ENCODE results near the gene TMEM187.

The TMEM187 gene

DNA sequence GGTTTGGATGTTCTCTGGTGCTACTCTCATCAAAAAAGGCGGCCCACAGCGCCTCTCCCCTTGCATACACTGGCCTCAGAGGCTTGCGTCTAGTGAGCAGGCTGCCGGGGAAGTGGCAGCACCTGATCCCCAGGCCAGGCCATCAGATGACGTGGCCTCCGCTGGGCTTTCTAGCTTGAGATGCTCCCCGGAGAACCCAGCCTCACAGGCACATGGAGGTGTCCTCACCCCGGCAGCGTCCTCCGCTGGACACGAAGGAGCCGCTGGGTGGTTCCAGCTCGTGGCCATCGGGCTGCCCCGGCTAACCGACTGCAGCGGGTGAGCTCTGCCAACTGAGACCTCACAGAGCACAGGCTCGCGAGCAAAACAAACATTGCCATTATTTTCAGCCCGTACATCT, 34.4 kb downstream of the TMEM187 start:
- no peak for DNase-seq

DNA sequence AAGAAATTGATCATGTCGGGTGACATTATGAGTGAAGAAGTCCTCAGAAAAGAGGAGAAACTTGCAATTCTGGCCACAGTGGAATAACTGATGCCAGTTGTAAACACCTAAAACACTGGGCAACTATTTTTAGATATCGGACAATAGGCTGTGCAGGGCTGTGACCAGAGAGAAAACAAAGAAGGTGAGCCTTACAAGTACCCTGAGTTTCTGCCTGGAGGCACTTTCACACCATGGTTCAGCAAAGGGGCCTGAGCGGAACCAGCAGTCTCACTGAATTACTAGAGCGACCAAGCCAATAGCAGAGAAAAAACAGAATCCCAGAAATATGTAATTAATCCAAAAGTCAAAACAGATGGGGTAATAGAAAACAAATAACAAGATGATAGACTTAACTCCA, 36.0 kb downstream of the TMEM187 start:
- DNase-seq = no peak

DNA sequence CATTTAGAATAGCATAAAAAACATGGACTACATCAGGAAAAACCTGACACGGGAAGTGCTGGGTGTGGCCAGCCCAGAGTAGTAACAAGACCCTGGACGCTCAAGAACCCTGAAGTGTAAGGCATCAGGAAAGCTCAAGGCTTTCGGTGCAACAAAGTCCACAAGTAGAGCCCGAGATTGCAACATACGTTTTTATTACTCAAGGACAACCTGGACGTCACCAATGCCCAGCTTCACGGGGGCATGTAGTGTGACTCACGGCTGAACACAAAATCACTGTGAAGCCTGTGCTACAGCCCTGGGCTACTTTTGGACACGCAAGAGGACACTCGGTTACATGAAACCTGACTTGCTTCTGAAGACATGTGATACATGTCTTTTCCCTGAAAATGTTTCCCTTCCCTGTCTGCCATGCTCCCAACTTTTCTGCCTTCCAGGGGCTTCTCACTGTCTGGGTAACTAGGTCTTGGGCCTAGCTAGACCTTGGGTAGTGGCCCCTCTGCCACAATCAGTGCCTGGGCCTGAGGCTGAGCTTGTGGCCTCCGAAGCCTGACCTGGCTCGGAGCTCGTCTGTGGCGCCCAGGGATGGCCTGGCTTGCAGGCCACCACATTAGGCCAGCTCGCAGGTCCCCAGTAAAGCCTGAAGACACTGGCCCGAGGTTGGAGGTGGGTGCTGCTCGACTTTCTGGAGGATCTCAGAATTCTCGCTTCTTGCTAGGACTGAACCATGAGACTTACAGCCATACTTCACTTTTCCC, 38.0 kb downstream of the TMEM187 start:
- DNase-seq = no peak

DNA sequence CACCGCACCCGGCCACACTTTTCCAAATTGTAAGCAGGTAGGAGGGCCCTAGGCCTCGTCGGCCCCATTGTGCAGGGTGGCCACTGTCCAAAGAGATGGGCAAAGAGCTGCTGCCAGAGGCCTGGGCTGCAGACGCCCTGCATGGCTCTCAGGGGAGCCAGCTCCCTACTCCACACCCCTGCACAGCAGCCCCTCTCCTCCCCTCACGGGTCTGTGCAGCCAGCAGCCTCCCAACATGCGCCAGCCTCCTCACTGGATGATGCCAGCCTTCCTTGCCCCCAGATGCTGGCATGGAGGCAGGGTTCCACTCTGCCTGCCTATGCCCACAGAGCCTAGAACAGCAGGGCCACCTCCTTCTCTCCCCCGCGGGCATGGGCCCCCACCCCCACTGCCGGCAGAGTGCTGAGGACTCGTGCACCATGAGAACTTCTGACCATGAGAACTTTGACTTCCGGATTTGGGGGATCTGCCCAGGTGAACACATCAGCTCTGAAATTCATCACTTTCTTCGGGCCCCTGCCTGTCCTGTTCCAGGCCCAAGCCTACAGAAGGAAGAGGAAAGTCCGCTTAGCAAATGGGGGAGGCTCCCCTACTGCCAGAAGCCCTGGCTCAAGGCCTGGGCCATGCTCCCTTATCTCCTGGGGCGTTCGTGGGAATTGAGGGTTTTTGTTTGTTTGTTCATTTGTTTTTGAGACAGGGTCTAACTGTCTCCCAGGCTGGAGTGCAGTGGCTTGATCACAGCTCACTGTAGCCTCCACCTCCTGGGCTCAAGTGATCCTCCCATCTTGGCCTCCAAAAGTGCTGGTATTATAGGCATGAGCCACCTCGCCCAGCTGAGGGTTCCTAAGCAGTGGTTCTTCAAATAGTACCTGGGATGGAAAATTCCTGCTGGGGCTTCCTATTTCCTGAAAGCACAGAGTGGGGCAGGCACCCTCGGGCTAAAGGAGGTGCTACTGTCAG, 39.1 kb downstream of the TMEM187 start:
- DNase-seq = no peak

DNA sequence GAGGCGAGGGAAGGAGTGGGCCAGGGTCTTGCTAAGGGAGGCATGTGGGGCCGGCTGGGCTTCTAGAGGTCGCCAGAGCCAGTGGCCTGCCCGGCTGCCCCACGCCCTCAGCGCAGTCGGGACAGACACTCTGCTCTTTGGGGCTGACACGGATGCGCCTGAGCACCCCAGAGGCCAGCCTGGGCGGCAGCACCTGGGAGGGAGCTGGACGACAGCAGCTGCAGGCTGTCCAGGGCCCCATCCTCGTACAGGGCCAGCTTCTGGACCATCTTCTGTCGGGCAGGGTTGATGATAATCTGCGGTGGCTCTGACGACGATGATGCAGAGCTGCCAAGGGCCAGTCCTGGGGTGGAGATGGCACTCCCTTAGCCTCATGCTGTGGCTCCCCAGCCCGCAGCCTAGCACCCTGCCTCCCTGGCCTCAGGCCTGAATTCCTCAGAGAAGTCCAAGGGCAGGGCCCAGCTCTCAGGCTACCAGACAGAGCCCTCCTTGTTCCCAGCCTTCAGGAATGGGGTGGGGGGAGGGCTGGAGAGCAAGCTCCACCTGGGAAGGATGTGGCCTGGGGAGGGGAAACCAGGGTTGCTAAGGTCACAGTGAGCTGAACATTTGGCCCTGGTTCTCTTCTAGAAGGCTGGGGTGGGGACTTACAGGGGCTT, 39.9 kb downstream of the TMEM187 start:
- no peak for DNase-seq

DNA sequence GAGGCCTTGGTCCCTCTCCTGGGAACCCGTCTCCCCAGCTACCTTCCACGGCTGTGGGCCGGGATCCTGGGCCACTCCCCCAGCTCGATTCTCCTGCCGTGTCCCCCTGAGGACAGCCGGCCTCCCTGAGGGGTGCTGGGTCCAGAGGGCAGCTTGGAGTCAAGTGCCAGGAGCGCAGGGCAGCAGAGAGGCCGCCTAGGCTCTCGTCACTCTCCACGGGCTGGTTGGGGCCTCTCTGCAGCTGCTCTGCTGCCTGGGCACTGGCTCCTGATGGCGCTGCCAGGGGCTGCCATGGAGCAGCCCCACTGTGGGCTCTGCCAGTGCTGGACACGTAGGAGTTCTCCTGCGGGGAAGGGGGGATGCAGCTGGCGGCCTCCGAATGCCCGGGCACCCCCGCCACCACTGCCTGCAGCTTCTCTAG, 40.5 kb downstream of the TMEM187 start:
- no peak for DNase-seq

DNA sequence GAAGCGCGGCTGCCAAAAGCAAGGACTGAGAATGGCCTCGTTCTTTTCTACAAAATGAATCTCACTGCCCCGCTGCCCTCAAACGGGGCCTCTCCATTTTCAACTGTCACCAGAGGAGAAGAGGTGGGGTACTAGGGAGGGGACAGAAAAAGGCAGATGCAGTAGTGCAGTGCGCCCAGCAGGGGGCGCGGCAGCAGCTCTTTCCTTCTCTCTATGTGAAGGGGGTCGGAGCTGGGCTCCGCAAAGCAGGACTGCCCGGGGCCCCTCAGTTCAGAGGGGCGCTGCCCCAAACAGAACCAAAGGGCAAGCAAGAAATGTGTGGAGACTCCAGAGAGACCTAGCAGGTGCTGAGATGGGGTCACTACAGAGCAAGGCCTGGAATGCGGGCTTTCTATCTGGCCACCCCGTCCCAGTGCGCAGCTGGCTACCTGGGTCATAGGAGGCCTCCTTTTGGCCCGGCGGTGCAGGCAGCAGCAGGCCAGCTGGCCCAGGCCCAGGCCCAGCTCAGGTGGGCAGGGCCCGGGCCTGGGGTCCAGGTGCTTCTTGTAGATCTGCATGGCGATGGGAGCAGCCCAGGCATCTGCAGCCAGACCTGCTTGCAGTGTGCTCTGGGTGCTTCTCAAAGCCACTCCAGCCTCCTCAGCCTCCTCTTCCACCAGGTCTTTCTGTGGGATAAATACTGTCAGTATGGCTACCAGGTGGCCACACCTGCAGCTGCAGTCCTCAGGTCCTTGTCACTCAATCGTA, 41.2 kb downstream of the TMEM187 start:
- DNase-seq = peak; percentile 26

DNA sequence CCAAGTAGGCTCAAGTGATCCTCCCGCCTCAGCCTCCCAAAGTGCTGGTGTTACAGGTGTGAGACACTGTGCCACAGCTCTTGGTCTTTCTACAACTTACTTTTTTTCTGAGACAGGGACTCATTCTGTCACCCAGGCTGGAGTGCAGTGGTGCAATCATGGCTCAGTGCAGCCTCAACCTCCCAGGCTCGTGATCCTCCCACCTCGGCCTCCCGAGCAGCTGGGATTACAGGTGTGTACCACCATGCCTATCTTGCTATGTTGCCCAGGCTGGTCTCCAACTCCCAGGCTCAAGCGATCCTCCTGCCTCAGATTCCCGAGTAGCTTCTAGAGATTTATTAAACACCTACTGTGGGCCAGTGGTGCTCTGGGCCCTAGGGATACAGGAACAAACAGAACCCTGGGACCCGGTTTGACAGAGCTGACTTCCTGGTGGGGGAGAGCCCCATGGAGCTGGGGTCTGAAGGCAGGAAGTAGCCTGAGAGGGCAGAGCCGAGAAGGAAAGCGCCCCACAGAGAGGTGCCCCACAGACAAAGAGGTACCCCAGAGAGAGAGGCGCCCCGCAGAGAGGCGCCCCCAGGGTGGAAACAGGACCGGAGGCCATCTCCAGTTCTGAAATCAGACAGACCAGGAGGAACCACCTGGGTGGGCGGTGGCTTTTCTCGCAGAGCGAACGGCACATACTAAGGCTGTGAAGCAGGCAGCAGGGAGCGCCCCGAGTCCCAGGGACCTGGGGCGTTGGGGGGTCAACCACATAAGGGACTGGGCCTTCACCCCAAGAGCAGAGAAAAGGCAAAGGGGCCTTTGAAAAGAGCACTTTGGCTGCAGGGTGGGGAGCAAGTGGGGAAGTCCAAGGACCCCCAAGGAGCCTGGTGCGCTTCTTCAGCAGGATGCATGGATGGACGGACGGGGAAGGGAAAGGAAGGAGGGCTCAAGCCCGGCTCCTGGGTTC, 42.2 kb downstream of the TMEM187 start:
- no peak for DNase-seq

DNA sequence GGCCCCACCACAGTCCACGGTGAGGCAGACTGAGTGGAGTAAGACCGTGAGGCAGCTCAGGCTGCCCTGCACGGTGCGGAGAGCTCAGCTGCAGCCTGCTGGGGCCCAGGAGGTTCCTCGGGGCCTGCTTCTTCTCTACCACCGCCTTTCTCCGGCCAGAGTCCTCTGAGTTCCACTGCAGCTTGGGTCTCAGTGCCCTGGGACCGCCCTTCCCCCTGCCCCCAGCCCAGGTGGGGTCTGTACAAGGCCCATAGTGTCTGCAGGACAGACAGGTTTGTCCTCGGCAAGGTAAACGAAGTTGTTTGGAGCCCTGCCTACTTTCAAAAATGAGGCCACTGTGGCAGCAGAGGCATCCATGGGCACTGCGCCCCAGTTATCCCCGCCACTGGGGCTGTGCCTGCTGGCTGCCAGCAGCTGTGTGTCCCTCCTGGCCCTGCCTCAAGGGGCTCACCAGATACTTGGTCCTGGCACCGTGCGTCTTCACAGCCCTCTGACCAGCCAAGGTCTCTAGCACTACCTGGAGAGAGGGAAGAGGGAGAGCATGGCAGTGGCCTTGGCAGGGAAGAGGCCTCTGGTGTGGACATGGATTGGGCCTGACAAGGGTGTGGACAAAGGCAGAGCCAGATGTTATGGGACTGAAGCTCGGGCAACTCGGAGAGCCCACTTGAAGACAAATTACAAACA, 43.2 kb downstream of the TMEM187 start:
- no peak for DNase-seq

DNA sequence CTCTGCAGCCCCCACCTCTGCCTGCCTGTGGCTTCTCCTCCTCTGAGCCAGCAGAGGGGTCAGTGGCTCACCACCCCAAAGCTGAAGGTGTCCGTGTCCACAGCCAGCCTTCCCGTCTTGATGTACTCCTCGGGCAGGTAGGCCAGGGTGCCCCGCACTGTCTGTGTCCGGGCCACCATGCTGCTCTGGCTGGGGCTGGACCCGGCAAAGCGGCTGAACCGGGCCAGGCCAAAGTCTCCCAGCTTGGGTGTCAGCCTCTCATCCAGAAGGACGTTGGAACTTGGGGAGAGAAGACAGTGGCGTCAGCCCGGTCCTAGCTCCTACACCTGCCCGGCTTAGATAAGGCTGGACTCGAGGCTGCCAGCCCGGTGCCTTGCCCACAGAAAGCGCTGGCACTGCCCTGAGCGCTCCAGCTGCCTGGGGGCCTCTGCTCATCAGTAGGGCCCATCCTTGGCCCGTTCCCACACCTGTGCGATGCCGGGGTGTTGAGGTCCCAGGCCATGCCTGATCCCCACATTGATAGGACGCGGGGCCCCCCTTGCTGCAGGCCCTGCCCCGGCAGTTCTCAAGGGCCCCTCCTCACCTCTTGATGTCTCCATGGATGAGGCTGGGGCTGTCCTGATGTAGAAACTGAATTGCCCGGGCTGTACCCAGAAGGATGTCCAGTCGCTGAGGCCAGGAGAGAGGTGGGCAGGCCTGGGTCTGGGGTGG, 44.0 kb downstream of the TMEM187 start:
- DNase-seq = no peak

DNA sequence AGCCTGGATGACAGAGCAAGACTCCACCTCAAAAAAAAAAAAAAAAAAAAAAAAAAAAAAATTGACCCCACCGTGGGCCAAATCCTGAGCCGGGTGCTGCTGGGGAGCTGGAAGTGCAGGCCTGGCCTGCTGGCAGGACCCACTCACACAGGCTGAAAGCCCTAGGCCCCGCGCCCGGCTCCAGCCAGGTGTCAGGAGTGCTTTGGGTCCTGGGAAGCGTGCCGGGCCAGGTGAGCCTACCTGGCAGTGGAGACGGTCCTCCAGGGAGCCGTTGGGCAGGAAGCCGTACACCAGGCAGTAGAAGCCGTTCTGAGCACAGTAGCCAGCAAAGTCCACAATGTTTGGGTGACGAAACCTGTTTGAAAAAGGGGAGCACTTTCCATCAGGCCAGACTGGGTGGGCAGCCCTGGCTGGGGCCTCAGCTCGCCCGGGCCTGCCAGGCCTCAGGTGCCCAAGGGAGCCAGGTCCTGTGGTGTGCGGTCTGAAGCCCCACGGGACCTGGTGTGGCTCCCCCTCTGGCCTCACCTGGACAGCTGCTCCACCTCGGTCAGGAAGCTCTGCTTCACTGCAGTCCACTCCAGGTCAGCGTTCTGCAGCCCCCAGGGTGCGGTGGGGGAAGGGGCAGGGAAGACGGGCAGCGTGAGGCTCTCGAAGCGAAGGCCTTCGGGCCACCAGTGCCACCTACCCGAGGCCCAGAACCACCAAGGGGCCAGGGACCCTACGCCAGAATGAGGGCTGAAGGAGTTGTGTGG, 45.4 kb downstream of the TMEM187 start:
- no peak for DNase-seq

DNA sequence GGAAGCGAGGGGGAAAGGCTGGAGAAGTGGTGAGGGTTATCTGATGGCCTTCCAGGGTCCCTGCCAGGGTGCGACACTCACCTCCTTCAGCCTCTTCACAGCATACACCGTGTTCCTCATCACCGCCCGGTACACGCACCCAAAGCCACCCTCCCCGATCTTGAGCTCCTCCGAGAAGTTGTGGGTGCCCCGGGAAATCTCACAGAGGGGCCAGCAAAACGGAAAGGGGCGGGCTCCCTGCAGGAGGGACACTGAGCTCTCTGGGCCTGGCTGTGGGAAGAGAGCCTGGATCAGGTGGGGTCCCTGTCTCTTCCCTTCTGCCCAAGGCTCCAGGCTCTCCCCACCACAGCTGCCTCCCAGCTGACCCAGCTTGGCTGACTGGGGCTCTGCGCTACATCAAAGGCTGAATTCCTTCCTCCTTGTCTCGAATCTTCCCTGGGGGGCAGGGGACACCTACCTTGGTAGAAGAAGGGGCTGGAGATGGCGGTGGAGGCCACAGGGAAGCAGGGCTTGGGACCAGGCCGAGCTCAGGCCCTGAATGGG, 46.0 kb downstream of the TMEM187 start:
- no peak for DNase-seq

DNA sequence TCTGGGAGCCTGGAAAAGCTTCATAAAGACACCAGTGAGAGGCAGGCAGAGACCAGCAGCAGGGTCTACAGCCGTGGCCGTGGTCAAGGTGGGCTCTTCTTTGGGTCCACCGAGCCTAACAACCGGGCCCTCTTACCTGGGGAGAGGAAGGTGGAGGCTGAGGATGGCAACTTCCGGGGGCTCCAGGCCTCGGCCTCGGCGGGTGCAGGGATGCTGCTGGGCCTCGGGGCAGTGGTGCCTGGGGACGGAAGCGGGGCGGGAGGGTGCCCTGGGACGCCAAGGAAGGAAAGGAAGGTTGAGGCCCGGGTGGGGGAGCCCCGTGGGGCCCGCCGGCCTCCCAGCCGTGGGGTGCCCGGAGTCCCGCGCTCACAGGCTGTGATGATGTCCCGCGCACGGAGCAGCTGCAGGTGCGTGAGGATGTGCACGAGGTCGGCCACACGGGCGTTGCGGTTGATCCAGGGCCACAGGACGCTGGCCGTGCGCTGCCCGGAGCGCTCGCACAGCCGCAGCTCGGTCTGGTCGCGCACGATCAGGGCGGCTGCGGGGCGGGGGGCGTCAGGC, 46.6 kb downstream of the TMEM187 start:
- DNase-seq = no peak

DNA sequence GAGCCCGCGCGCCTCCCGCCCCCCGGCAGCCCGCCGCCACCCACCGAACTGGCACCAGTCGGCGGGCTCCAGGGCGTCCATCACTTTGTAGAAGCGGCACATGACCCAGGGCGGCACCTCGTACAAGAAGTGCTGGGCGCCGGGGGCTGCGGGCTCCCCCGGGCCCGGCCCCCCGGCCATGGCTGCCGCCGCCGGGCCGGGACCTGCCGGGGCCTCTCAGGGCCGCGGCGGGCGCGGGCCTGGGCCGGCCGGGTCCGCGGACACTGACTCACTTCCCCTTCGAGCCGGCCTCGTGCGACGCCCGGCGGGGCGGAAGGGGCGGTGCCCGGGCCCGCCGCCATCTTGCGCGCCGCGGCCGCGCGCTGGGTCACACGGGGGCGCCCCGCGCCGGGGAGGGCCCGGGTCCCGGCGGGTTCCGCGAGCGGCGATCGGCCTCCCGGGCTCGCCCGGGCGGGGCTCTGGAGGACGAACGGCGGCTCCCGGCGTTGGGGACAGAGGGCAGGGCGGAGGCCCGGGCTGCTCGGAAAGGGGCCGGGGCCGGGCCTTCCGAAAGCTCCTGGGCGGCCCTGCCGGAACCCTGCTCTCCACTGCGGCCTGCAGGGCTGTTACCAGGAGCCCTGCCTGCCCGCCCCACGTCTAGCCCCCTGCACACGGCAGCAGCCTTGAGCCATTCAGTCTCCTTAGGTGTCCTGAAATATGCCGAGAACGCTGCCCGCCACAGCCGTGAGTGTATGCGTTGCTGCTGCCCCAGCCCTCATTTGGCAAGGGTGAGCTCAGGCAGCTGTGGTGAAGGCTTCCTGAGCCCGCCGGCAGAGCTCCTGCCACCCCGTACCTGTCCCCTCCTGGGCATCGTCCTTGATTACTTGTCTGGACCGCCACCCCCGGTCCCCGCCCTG, 47.3 kb downstream of the TMEM187 start, which contains the start of gene IRAK1:
IRAK1 (minus strand) TSS at position 270 of the 896 bp plus-strand sequence; CDS start at position 180, 90 bp downstream.
- peak; percentile 54 for DNase-seq

DNA sequence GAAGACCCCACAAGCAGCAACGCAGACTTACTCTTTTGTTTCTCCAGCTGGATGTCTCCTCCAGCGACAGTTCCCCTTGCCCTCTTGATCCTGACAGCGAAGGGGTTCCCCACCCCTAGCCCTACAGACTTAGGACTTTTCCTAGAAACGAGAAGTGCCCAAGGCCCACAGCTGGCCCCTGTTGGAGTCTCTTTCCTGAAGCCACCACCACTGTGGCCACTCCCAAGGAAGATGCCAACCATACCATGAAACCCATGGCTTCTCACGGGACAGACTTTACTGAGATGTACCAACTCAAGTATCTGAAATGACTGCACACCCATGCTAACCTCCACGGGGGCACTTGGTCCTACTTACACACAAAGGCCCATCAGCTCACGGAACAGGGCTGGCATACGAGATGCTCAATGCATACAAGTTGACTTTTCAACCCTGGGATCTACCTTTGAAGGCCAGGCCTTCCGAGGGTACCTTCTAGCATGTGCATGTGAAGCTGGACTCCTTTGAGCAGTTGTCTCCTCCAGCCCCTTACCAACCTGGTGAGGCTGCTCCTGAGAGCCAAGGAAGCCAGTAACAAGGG, 48.1 kb downstream of the TMEM187 start:
- DNase-seq = no peak

DNA sequence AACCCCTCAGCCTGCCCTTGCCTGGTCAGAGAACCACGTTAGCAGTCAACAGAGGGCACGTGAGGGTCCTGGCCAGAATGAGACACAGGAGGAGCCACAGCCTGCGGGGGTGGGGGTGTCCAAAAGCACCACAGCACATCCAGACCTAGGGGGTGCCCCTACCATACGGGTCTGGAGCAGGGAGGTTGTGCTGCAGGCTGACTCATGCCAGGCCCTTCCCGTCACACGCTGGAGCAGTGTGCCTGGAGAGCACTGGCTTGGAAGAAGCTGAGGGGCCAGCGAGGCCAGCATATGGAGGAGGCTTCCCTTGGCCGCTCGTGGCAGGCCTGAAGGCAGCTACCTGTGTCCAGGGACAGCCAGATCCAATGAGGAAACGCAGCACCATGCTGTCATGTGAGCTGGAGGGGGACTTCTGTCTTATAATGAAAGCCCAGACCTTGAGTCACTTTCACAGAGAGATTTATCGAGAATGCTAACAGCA, 48.6 kb downstream of the TMEM187 start:
- peak; percentile 45 for DNase-seq

DNA sequence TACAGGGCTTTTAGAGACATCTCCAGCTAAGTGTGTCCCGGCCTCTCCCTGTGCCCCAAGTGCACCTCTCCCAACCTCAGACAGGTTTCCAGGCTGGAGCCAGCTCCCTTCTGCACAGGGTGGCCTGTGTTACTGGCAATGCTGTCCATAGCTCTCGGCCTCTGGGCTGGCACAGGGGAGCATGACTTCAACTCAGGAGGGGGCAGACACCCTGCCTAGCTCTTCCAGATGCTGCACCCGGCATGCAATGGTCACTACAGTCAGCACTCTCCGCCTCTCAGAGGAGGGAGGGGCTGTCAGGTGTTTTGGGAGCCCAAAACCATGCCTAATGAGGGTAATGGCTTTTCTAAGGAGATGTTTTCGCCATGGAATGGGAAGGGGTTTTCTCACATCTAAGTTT, 49.6 kb downstream of the TMEM187 start:
- DNase-seq = no peak
